HFFc6 (cell line): Measurements from ENCODE around the gene SHFL. TPM values are rescaled to one million over a fixed set of nuclear protein-coding genes. Genes with fewer than 3 reads are reported as not detected.

ENCODE experiments used
- DNase-seq: peaks from one replicate; pipeline ENCODE4 v3.0.0-alpha.2; 2018
- H3K27ac Mint-ChIP-seq: 2 replicates; pipeline ENCODE4 v1.8.0; 2020; ENCODE audit warnings: mild to moderate bottlenecking, mixed read lengths
- H3K27me3 Mint-ChIP-seq: 2 replicates; pipeline ENCODE4 v1.8.0; 2021; ENCODE audit warnings: mild to moderate bottlenecking, moderate library complexity, mixed read lengths; ENCODE audit not compliant: insufficient read depth
- H3K36me3 Mint-ChIP-seq: 2 replicates; pipeline ENCODE4 v1.8.0; 2021; ENCODE audit warnings: low read depth, mixed read lengths
- H3K4me1 Mint-ChIP-seq: 2 replicates; pipeline ENCODE4 v1.8.0; 2020; ENCODE audit warnings: low read depth, mixed read lengths
- H3K4me3 Mint-ChIP-seq: 2 replicates; pipeline ENCODE4 v1.8.0; 2020; ENCODE audit warnings: mild to moderate bottlenecking, moderate library complexity, mixed read lengths
- H3K9me3 Mint-ChIP-seq: 2 replicates; pipeline ENCODE4 v1.8.0; 2020; ENCODE audit warnings: mild to moderate bottlenecking, mixed read lengths
- CTCF ChIP-seq: fragments of 200-600 bp; sonication (generic); IDR thresholded peaks from 2 replicates; pipeline ENCODE4 v1.5.0; 2021; ENCODE audit warnings: antibody characterized with exemption, mild to moderate bottlenecking
- total RNA-seq, 6 experiments: library from RNA; stranded (reverse); fragmentation: NEBNext Ultra II Directional; extraction: Animal tissue kit (Norgen Biotek cat#: 25700); gene quantifications; 2 replicates in 1 of 6; 3 replicates in 5 of 6; pipeline ENCODE4 v1.2.3, GENCODE V29; 2021

The SHFL gene
- total RNA-seq, 6 experiments from 2014 or later: 16.9 to 26.2 (median 21.1) TPM

DNA sequence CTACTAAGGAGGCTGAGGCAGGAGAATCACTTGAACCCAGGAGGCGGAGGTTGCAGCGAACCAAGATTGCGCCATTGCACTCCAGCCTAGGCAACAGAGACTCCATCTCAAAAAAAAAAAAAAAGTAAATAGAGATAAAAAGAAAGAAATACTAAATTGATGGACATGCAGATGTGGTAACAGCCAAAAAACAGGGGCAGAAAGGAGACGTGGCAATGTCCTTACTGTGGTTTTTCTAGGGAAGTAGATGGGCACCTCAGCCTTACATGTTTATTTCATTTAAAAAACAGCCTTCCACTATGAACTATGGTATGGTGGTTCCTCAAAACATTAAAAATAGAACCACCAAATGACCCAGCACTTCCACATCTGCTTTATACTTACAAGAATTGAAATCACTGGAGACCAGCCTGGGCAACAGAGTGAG is 40.1 kb downstream of the SHFL start:
- TF ChIP-seq CTCF: no peak
- DNase-seq: no peak
- Mint-ChIP-seq H3K4me1 (peaks cover 12% of the 10 kb centered on the region), H3K27me3 (peaks cover 4% of the 10 kb centered on the region; the same call in 1 of the 2 replicates), H3K36me3 (peaks cover 5% of the 10 kb centered on the region), H3K27ac (no peak overlapping the region), H3K9me3 (no peaks in the 10 kb centered on the region), H3K4me3 (no peak overlapping the region)

DNA sequence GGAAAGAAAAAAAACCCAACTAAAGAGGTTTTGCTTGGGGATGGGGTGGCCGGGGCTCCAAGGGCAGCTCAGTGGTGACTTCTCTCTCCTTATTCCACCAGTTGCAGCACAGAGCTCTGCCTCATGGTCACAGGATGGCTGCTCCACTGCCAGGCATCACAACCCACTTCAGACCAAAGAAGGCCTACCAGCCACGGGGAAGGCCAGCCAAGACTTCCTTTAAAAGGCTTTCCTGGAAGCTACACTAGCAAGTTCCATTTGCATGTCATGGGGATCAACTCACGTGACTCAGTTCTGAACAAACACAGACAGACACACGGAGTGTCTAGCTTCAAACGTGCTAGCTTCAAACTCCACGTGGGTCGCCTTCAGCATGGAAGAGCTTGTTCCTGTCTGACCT is 46.8 kb downstream of the SHFL start:
- Mint-ChIP-seq H3K27me3 (no peaks in the 10 kb centered on the region; the same call in 1 of the 2 replicates), H3K9me3 (no peaks in the 10 kb centered on the region)
- no peak for DNase-seq

DNA sequence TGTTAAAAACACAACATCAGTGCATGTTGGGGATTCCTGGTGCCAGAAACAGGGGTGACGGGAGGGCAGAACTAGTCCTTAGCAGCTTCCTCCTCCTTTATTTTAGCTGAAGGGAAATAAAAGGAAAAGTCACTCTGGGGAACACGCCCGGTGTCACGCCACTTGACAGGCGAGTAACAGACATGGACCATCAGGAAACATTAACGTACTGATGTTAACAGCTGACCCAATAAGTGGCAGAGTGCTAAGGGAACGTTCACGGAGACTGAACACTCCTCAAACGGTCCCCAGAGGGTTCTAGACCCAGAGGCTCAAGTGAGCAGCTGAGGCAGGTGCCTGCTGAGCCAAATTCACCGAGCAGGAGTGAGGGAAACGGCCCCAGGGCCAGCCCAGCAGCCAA is 47.5 kb downstream of the SHFL start:
- H3K36me3 Mint-ChIP-seq: peaks cover 11% of the 10 kb centered on the region
- no peak for DNase-seq
- H3K4me1 Mint-ChIP-seq: peaks cover 15% of the 10 kb centered on the region
- no peaks in the 10 kb centered on the region for H3K9me3 Mint-ChIP-seq
- no peak overlapping the region for H3K27ac Mint-ChIP-seq
- H3K27me3 Mint-ChIP-seq: no peaks in the 10 kb centered on the region; the same call in 1 of the 2 replicates
- TF ChIP-seq CTCF: no peak
- H3K4me3 Mint-ChIP-seq: no peak overlapping the region

More for the DNA sequence above, 46.8 kb downstream of the SHFL start:
- Mint-ChIP-seq H3K36me3 (peaks cover 11% of the 10 kb centered on the region), H3K4me3 (no peak overlapping the region), H3K27ac (peak overlapping the region; percentile 55), H3K4me1 (peaks cover 15% of the 10 kb centered on the region)
- no peak for TF ChIP-seq CTCF

- Mint-ChIP-seq H3K9me3 (no peaks in the 10 kb centered on the region), H3K36me3 (peaks cover 11% of the 10 kb centered on the region), H3K27me3 (no peaks in the 10 kb centered on the region; the same call in 1 of the 2 replicates), H3K4me3 (no peak overlapping the region), H3K4me1 (peaks cover 15% of the 10 kb centered on the region), H3K27ac (no peak overlapping the region)
- no peak for DNase-seq
- TF ChIP-seq CTCF: no peak
These were observed 47.9 kb downstream of the SHFL start for GRCh38 chr19:10134040-10134439.

DNA sequence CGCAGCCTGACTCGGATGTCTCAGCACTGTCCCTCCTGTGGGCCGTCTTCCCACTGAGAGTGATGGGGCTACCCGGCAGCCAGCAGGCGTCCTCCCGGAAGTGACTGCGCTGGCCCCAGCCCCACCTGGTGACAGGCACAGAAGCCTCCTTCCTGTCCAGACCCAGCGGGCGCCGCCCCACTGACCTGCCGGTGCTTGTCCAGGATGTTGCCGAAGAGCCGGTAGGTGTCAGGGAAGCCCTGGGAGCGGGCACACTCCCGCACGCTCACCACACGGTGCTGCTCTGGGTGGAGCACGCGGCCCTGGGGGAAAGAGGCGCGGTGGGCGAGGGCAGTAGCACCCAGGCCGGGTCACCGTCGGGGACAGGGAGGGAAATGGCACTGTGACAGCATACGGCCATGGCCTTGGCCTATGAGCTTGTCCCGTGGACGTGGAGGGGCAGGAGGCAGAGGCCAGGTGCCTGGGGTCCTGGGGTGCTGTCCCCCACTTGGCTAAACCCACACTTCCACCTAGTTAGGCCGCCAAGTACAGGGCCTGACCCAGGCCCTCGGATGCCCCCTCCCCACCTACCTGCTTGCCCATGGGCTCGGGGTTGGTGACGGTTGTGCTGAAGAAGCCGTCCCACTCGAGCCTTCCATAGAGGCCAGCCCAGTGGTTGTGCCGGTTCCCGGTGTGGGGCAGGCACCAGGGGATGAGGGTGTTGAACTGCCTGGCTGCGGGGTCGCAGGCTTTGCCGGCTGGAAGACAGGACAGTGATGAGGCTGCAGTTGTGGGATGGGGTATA is 49.6 kb downstream of the SHFL start:
- Mint-ChIP-seq H3K4me1 (peaks cover 15% of the 10 kb centered on the region), H3K27ac (no peak overlapping the region), H3K4me3 (no peak overlapping the region), H3K36me3 (peaks cover 11% of the 10 kb centered on the region), H3K27me3 (no peaks in the 10 kb centered on the region; the same call in 1 of the 2 replicates), H3K9me3 (no peaks in the 10 kb centered on the region)
- no peak for TF ChIP-seq CTCF
- DNase-seq: no peak
